AG09319 (cell line): Measurements from ENCODE around the gene RTN4IP1.

Experiments used
- DNase-seq: peaks from one replicate; pipeline ENCODE4 v3.0.0-alpha.2; 2010; ENCODE audit warnings: low read depth; ENCODE audit errors: extremely low read depth
- TF ChIP-seq, protein P1 (sequence below): IDR thresholded peaks from 2 replicates; pipeline ENCODE4 v1.5.1; 2011; ENCODE audit warnings: low read depth, mild to moderate bottlenecking, inconsistent platforms, low read length, moderate library complexity

Gene RTN4IP1

GRCh38 chr6:106639812-106640211 is 10.5 kb upstream of the RTN4IP1 start:
- TF ChIP-seq, protein P1, sequence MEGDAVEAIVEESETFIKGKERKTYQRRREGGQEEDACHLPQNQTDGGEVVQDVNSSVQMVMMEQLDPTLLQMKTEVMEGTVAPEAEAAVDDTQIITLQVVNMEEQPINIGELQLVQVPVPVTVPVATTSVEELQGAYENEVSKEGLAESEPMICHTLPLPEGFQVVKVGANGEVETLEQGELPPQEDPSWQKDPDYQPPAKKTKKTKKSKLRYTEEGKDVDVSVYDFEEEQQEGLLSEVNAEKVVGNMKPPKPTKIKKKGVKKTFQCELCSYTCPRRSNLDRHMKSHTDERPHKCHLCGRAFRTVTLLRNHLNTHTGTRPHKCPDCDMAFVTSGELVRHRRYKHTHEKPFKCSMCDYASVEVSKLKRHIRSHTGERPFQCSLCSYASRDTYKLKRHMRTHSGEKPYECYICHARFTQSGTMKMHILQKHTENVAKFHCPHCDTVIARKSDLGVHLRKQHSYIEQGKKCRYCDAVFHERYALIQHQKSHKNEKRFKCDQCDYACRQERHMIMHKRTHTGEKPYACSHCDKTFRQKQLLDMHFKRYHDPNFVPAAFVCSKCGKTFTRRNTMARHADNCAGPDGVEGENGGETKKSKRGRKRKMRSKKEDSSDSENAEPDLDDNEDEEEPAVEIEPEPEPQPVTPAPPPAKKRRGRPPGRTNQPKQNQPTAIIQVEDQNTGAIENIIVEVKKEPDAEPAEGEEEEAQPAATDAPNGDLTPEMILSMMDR, result no peak
- DNase-seq, result no peak

GRCh38 chr6:106637717-106638341 is 8.5 kb upstream of the RTN4IP1 start:
- TF ChIP-seq, protein P1, result no peak
- no peak for DNase-seq

- TF ChIP-seq, protein P1, result no peak
- no peak for DNase-seq
Measured at GRCh38 chr6:106637051-106637716, 7.9 kb upstream of the RTN4IP1 start.

- DNase-seq, result no peak
Measured at GRCh38 chr6:106634565-106634964, 5.3 kb upstream of the RTN4IP1 start.

GRCh38 chr6:106631346-106631745 is 2.0 kb upstream of the RTN4IP1 start:
- no peak for DNase-seq
- TF ChIP-seq, protein P1, result no peak

More at GRCh38 chr6:106634565-106634964, 5.3 kb upstream of the RTN4IP1 start:
- TF ChIP-seq, protein P1, result no peak

- TF ChIP-seq, protein P1, result no peak
- DNase-seq, result no peak
Measured at GRCh38 chr6:106630366-106630765, 1.1 kb upstream of the RTN4IP1 start.

GRCh38 chr6:106629859-106630163 is 513 bp upstream of the RTN4IP1 start:
- TF ChIP-seq, protein P1, result no peak
- no peak for DNase-seq
